GM19455 (cell line): ENCODE measurements around the gene PAGE5.

ENCODE experiments used
- ATAC-seq: cut with Tn5 transposase; IDR thresholded peaks from one replicate; pipeline ENCODE4 v1.9.1; 2021; ENCODE audit not compliant: unreplicated experiment

The PAGE5 gene

GRCh38 chrX:55220119-55220794 lies at the start of gene PAGE5:
Gene PAGE5 (plus strand): TSS chrX:55220346. CDS start chrX:55221383, 1,037 bp downstream.
- ATAC-seq, result no peak

GRCh38 chrX:55187281-55187680 lies 32.9 kb upstream of the PAGE5 start:
- ATAC-seq, result no peak

- ATAC-seq, result no peak
These were observed 23.5 kb upstream of the PAGE5 start for GRCh38 chrX:55196688-55197087.

- ATAC-seq, result no peak
These were observed 18.1 kb upstream of the PAGE5 start for GRCh38 chrX:55201930-55202579.

- ATAC-seq, result no peak
These were observed 13.8 kb upstream of the PAGE5 start for GRCh38 chrX:55206162-55206941.

- ATAC-seq, result no peak
These were observed 9.0 kb upstream of the PAGE5 start for GRCh38 chrX:55210931-55211677.

- ATAC-seq, result no peak
These were observed 6.8 kb upstream of the PAGE5 start for GRCh38 chrX:55213381-55213780.

- no peak for ATAC-seq
These were observed 20.7 kb downstream of the PAGE5 start for GRCh38 chrX:55240788-55241340.

GRCh38 chrX:55253528-55253927 lies 33.4 kb downstream of the PAGE5 start:
- no peak for ATAC-seq

- no peak for ATAC-seq
These were observed 40.7 kb downstream of the PAGE5 start for GRCh38 chrX:55260806-55261205.

GRCh38 chrX:55264816-55265215 lies 44.7 kb downstream of the PAGE5 start, which contains the start of gene PAGE3:
Gene PAGE3 (minus strand): TSS chrX:55264916. CDS start chrX:55263903, 1,013 bp downstream.
- no peak for ATAC-seq
